Psoas muscle (tissue), 8 donors: ENCODE measurements around the gene RBM25. TPM values are rescaled to one million over a fixed set of nuclear protein-coding genes. Genes with fewer than 3 reads are reported as not detected.

ENCODE experiments used
- ATAC-seq, 4 donors: fragments of 200-7000 bp; cut with Tn5 transposase; one replicate each; pipeline ENCODE4 v1.9.1; 2020; ENCODE audit warnings: moderate library complexity in 3 of 4, mild to moderate bottlenecking in 2 of 4
- DNase-seq, 2 donors: peaks; one replicate each; pipeline ENCODE4 v3.0.0-alpha.2; 2020
- H3K27ac ChIP-seq: fragments of 200-600 bp; one replicate; pipeline ENCODE4 v1.8.0; 2022
- H3K27me3 ChIP-seq, 3 donors: fragments of 200-600 bp in 1 of 3; one replicate each; pipeline versions ENCODE4 v1.6.1 to v1.8.0; 2013 to 2022; ENCODE audit warnings: low read length in 2 of 3, mild to moderate bottlenecking in 2 of 3, moderate library complexity in 1 of 3; ENCODE audit not compliant: insufficient read depth in 3 of 3
- H3K36me3 ChIP-seq, 2 donors: fragments of 200-600 bp in 1 of 2; one replicate each; pipeline versions ENCODE4 v1.6.1 to v1.8.0; 2013 to 2022; ENCODE audit warnings: low read depth in 1 of 2, mild to moderate bottlenecking in 1 of 2, moderate library complexity in 1 of 2; ENCODE audit not compliant: insufficient read depth in 1 of 2
- H3K4me1 ChIP-seq: fragments of 200-600 bp; one replicate; pipeline ENCODE4 v1.8.0; 2022
- H3K4me3 ChIP-seq: fragments of 200-600 bp; one replicate; pipeline ENCODE4 v1.8.0; 2022; ENCODE audit warnings: mild to moderate bottlenecking
- H3K9me3 ChIP-seq: fragments of 200-600 bp; one replicate; pipeline ENCODE4 v1.8.0; 2022
- CTCF ChIP-seq: fragments of 200-600 bp; IDR thresholded peaks from one replicate; pipeline ENCODE4 v1.8.0; 2022; ENCODE audit warnings: antibody characterized with exemption
- WGBS, 3 donors: extraction: QIAGEN DNeasy Blood & Tissue Kit; methylation state at CpG; one replicate each; pipeline versions ENCODE4 v1.1.6 to v1.1.7; 2013; 5-methylcytosine and 5-hydroxymethylcytosine counted together
- intact Hi-C, 2 donors: fragments of 100-400 bp; cut with DNase I; formaldehyde crosslinking; loops; one replicate each; pipeline versions ENCODE4 v1.11.0 to v1.14.2; 2022
- polyA plus RNA-seq, 3 donors: library from polyadenylated mRNA; stranded (reverse); fragments of 200-250 nt; gene quantifications; one replicate each; pipeline ENCODE4 v1.2.3, GENCODE V29; 2013
- total RNA-seq, 4 donors: library from RNA; stranded (reverse); fragmentation: NEBNext Ultra II Directional in 2 of 4; extraction: Animal tissue kit (Norgen Biotek cat#: 25700) in 2 of 4; gene quantifications; one replicate each; pipeline versions ENCODE4 v1.2.1 to v1.2.4, GENCODE V29; 2021 to 2023
- donor health status: healthy with polysubstance abuse.
- donor health status: DM: no; HTN: no; CAD: no; lungs with moderate emphysema.
- donor health status: Bipolar disorder and iron deficiency.
- donor health status: healthy.
- donor health status: DM: yes; HTN: yes; CAD: no.
- donor health status: DM: no; HTN: no; CAD: no.
- donor health status: DM: no; HTN: no; CAD: no.
- donor health status: DM: yes; HTN: yes; CAD: no.

The RBM25 gene
- total and polyA plus RNA-seq, 7 donors, result 19.2 to 50.2 (median 37.6) TPM

DNA sequence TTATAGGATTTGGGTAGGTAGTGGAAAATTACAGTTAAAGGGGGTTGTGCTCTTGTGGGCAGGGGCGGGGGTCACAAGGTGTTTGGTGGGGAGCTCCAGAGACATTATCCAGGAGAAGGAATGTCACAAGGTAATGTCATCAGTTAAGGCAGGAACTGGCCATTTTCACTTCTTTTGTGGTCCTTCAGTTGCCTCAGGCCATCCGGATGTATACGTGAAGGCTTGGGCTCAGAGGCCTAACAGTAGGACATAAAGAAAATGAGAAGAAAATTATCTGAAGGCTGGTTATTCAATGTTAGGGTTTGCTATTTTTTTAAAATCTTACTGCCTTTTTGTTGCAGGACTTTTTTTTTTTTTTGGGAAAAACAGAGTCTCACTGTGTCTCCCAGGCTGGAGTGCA, 75.5 kb downstream of the RBM25 start:
- Histone ChIP-seq H3K4me1 (peaks cover 10% of the 10 kb centered on the region), H3K27me3 (no peaks in the 10 kb centered on the region), H3K27ac (no peak overlapping the region), H3K9me3 (no peaks in the 10 kb centered on the region), H3K36me3 (no peaks in the 10 kb centered on the region), H3K4me3 (no peak overlapping the region)
- ATAC-seq (no peak), DNase-seq (no peak)
- no peak for TF ChIP-seq CTCF
- intact Hi-C loops, result no loop called here
- 95 to 96% (median 95%) methylated on average over 3 of the region's 3 CpGs for WGBS, 3 donors

- WGBS, 3 donors, result 1 to 2% (median 1%) methylated on average over 15 to 16 of the region's 16 CpGs
Measured at GRCh38 chr14:73136085-73136386, 77.7 kb downstream of the RBM25 start.

GRCh38 chr14:73136387-73137225, 78.3 kb downstream of the RBM25 start, which contains the start of gene PSEN1:
Gene PSEN1 (plus strand): TSS chr14:73136507. CDS start chr14:73148020, 11,513 bp downstream.
- ATAC-seq (peak; percentile 99), DNase-seq (peak; percentile 93 to 97)
- Histone ChIP-seq H3K9me3 (no peaks in the 10 kb centered on the region), H3K4me1 (peaks cover 10% of the 10 kb centered on the region), H3K36me3 (no peaks in the 10 kb centered on the region), H3K4me3 (peak within 1 kb of the TSS; percentile 97), H3K27me3 (no peaks in the 10 kb centered on the region), H3K27ac (peak within 1 kb of the TSS; percentile 90)
- intact Hi-C loops, result no loop called here
- TF ChIP-seq CTCF, result no peak
- WGBS, 3 donors, result 0% methylated on average over 56 to 71 of the region's 71 CpGs

More at GRCh38 chr14:73136085-73136386, 77.7 kb downstream of the RBM25 start:
- intact Hi-C loops, result no loop called here
- Histone ChIP-seq H3K9me3 (no peaks in the 10 kb centered on the region), H3K27ac (peak overlapping the region; percentile 90), H3K36me3 (no peaks in the 10 kb centered on the region), H3K27me3 (no peaks in the 10 kb centered on the region), H3K4me3 (peak overlapping the region; percentile 97), H3K4me1 (peaks cover 10% of the 10 kb centered on the region)
- TF ChIP-seq CTCF, result no peak
- DNase-seq (no peak), ATAC-seq (no peak)

DNA sequence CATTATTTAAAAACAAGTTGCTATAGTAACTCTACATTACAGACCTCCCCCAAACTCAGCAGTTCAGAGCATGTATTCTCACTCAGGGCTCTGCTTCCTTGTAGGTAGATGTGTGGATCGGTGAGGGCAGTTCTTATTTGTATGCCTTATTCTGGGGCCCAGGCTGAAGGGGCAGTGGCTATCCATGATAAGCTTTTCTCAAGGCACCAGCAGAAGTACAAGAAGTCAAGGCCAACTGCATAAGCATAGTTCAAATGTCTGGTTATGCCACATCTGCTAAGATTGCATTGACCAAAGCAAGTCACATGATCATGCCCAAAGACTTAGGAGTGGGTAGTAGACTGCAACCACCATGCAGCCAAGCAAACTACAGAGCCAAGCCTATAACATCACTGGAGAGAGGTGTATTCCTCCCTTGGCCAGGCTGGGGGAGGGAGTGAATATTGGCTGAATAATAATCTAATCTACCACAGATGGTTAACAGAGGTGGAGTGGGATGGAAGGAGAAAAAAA, 82.5 kb downstream of the RBM25 start:
- peaks cover 15% of the 10 kb centered on the region for H3K4me1 ChIP-seq
- intact Hi-C loops, result no loop called here

More for the DNA sequence above, 82.5 kb downstream of the RBM25 start:
- no peak overlapping the region for H3K4me3 ChIP-seq
- H3K27me3 ChIP-seq, result no peaks in the 10 kb centered on the region
- ATAC-seq (no peak), DNase-seq (no peak)
- WGBS, 3 donors, result 96 to 98% (median 96%) methylated on average over 1 of the region's 1 CpG
- H3K9me3 ChIP-seq, result no peaks in the 10 kb centered on the region
- H3K36me3 ChIP-seq, result no peaks in the 10 kb centered on the region
- TF ChIP-seq CTCF, result no peak
- H3K27ac ChIP-seq, result no peak overlapping the region
